IgD-negative memory B cell (primary cell): ENCODE measurements around the gene ANO7. TPM values are rescaled to one million over a fixed set of nuclear protein-coding genes. Genes with fewer than 3 reads are reported as not detected.
A peak's percentile ranks its signal among the peaks of the same experiment; 100 is the strongest.

Source experiments
- H3K27ac Mint-ChIP-seq, 3 donors: one replicate each; pipeline ENCODE4 v1.8.0; 2020 to 2022; ENCODE audit warnings: mild to moderate bottlenecking in 3 of 3, mixed read lengths in 3 of 3, moderate library complexity in 1 of 3
- H3K27me3 Mint-ChIP-seq: one replicate; pipeline ENCODE4 v1.8.0; 2021; ENCODE audit warnings: mixed read lengths
- H3K36me3 Mint-ChIP-seq: one replicate; pipeline ENCODE4 v1.8.0; 2020; ENCODE audit warnings: mild to moderate bottlenecking, mixed read lengths
- H3K4me1 Mint-ChIP-seq, 3 donors: one replicate each; pipeline ENCODE4 v1.8.0; 2020 to 2022; ENCODE audit warnings: mixed read lengths in 3 of 3, mild to moderate bottlenecking in 1 of 3
- H3K4me3 Mint-ChIP-seq, 4 donors: one replicate each; pipeline ENCODE4 v1.8.0; 2020 to 2022; ENCODE audit warnings: mild to moderate bottlenecking in 4 of 4, mixed read lengths in 4 of 4, moderate library complexity in 3 of 4
- H3K9me3 Mint-ChIP-seq, 3 donors: one replicate each; pipeline ENCODE4 v1.8.0; 2020 to 2021; ENCODE audit warnings: mixed read lengths in 3 of 3, mild to moderate bottlenecking in 1 of 3
- polyA plus RNA-seq: library from polyadenylated mRNA; unstranded; fragments of 300-500 nt; fragmentation: Illumina TruSeq; gene quantifications from one replicate; pipeline ENCODE4 v1.2.3, GENCODE V29; 2021

ANO7 gene
- polyA plus RNA-seq, 1 donor from 2014 or later, result not detected

DNA sequence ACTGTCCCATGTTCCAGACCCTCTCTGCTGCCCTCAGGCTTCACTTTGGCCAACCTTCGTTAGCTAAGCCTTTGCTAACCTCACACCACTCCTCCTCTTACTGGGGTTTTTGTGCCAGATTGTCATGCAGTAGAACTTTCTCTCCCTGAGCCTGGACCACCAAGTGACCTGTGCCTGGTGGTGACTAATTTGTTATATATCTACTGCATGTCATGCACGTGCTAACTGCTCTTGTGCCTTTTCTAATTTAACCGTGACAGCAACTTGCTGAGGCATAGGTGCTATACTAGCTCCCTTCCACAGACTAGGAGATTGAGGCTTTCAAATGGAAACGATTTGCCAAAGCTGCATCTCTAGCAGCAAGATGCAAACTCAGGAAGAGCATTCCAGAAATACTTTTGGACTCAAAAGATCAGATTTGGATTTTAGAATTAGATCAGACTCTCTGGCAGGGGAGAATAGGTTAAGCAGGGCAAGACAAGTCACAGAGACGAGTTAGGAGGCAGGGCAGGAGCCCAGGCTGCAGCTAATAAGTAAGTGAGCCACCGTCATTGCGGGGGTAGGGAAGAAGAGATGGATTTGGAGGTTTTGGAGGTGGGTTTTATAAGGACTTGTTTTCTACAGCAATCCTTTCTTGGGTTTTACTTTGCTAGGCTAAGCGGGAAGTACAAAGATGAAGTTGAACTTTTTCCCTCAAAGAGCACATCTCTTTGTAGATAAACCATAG lies 36.4 kb upstream of the ANO7 start:
- H3K4me1 Mint-ChIP-seq, result peaks cover 24 to 28% (median 28%) of the 10 kb centered on the region in 3 donors
- peaks cover 1% of the 10 kb centered on the region for H3K36me3 Mint-ChIP-seq
- H3K4me3 Mint-ChIP-seq, result peak overlapping the region; percentile 59 to 100 (median 100)
- H3K27me3 Mint-ChIP-seq, result no peaks in the 10 kb centered on the region
- H3K9me3 Mint-ChIP-seq, result no peaks in the 10 kb centered on the region
- H3K27ac Mint-ChIP-seq, result peak overlapping the region; percentile 37 to 67 (median 59)

DNA sequence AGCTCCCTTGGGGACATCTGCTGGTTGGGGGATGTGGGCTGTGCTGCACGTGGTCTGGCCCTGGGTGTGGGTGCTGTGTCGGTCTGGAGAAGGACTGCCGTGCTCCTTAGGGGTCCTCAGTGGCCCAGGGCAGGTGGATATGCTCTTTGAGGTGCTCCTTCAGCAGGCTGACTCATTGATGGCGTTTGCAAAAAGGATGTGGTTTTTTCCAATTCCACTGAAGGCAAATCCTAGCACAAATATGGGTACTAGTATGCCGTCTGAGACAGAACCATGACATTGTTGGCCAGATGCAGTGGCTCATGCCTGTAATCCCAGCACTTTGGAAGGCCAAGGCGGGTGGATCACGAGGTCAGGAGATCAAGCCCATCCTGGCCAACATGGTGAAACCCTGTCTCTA lies 34.9 kb upstream of the ANO7 start:
- Mint-ChIP-seq H3K9me3 (no peaks in the 10 kb centered on the region), H3K36me3 (peaks cover 5% of the 10 kb centered on the region), H3K27me3 (no peaks in the 10 kb centered on the region), H3K4me3 (no peak overlapping the region), H3K27ac (no peak overlapping the region), H3K4me1 (peaks cover 17 to 21% (median 20%) of the 10 kb centered on the region in 3 donors)

- peak overlapping the region in 1 of 4 donors; percentile 44 for H3K4me3 Mint-ChIP-seq
- H3K36me3 Mint-ChIP-seq, result peaks cover 9% of the 10 kb centered on the region
- H3K4me1 Mint-ChIP-seq, result peaks cover 13 to 20% (median 19%) of the 10 kb centered on the region in 3 donors
These were observed 33.6 kb upstream of the ANO7 start for GRCh38 chr2:241154915-241155314.

GRCh38 chr2:241155936-241156335 lies 32.5 kb upstream of the ANO7 start:
- Mint-ChIP-seq H3K27ac (no peak overlapping the region), H3K9me3 (no peaks in the 10 kb centered on the region), H3K4me1 (peaks cover 7 to 17% (median 13%) of the 10 kb centered on the region in 3 donors), H3K36me3 (peaks cover 9% of the 10 kb centered on the region), H3K4me3 (no peak overlapping the region), H3K27me3 (no peaks in the 10 kb centered on the region)

More at GRCh38 chr2:241154915-241155314, 33.6 kb upstream of the ANO7 start:
- no peaks in the 10 kb centered on the region for H3K9me3 Mint-ChIP-seq
- no peaks in the 10 kb centered on the region for H3K27me3 Mint-ChIP-seq
- no peak overlapping the region for H3K27ac Mint-ChIP-seq

GRCh38 chr2:241156971-241157441 lies 31.5 kb upstream of the ANO7 start:
- no peak overlapping the region for H3K27ac Mint-ChIP-seq
- peaks cover 8% of the 10 kb centered on the region for H3K36me3 Mint-ChIP-seq
- H3K4me1 Mint-ChIP-seq, result peaks cover 2 to 7% (median 3%) of the 10 kb centered on the region in 3 donors
- no peaks in the 10 kb centered on the region for H3K27me3 Mint-ChIP-seq
- no peak overlapping the region for H3K4me3 Mint-ChIP-seq
- H3K9me3 Mint-ChIP-seq, result no peaks in the 10 kb centered on the region

GRCh38 chr2:241157841-241158545 lies 30.5 kb upstream of the ANO7 start:
- Mint-ChIP-seq H3K9me3 (no peaks in the 10 kb centered on the region), H3K27me3 (no peaks in the 10 kb centered on the region), H3K4me1 (peaks cover 0 to 6% (median 0%) of the 10 kb centered on the region in 3 donors), H3K27ac (no peak overlapping the region), H3K36me3 (peaks cover 8% of the 10 kb centered on the region), H3K4me3 (no peak overlapping the region)

DNA sequence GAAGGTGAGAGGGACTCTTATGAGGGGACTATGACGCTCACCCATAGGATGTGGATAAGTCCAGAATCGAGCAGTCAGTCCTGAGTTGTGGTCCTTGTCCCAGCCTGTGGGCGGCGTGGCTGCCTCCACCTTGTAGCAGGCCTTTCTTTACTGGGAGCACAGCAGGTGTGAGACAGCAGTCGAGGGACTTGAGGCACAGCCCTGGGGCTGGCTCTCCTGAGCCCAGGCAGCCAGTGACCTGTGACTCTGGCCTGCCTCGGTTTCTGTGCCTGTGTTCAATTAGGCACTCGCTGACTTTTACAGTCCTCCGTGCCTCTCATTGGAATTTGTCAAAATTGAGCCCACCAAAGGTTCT lies 30.0 kb upstream of the ANO7 start:
- Mint-ChIP-seq H3K9me3 (no peaks in the 10 kb centered on the region), H3K4me1 (peaks cover 0 to 6% (median 0%) of the 10 kb centered on the region in 3 donors), H3K36me3 (peaks cover 11% of the 10 kb centered on the region), H3K27me3 (no peaks in the 10 kb centered on the region), H3K4me3 (no peak overlapping the region), H3K27ac (no peak overlapping the region)

GRCh38 chr2:241159116-241159515 lies 29.4 kb upstream of the ANO7 start:
- Mint-ChIP-seq H3K36me3 (peaks cover 11% of the 10 kb centered on the region), H3K27me3 (no peaks in the 10 kb centered on the region), H3K9me3 (no peaks in the 10 kb centered on the region), H3K27ac (no peak overlapping the region), H3K4me1 (peaks cover 0 to 6% (median 0%) of the 10 kb centered on the region in 3 donors), H3K4me3 (no peak overlapping the region)

DNA sequence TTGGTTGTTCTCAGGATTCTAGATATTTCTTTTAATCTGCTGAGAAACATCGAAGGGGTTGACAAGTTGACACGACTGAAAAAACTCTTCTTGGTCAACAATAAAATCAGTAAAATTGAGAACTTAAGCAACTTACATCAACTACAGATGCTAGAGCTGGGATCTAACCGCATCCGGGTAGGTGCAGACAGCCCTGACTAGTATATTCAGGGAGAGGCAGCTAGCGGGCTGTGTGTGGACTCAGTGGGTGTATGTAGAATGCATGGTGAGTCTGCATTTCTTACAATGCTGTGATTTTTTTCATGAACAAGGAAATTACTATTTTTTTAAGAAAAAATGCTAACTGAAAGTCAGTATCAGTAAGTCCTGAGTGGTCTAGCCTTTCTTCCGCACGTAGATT lies 28.2 kb upstream of the ANO7 start:
- Mint-ChIP-seq H3K27ac (no peak overlapping the region), H3K36me3 (peaks cover 11% of the 10 kb centered on the region), H3K9me3 (no peaks in the 10 kb centered on the region), H3K4me1 (peaks cover 0 to 6% (median 0%) of the 10 kb centered on the region in 3 donors), H3K27me3 (no peaks in the 10 kb centered on the region), H3K4me3 (no peak overlapping the region)

DNA sequence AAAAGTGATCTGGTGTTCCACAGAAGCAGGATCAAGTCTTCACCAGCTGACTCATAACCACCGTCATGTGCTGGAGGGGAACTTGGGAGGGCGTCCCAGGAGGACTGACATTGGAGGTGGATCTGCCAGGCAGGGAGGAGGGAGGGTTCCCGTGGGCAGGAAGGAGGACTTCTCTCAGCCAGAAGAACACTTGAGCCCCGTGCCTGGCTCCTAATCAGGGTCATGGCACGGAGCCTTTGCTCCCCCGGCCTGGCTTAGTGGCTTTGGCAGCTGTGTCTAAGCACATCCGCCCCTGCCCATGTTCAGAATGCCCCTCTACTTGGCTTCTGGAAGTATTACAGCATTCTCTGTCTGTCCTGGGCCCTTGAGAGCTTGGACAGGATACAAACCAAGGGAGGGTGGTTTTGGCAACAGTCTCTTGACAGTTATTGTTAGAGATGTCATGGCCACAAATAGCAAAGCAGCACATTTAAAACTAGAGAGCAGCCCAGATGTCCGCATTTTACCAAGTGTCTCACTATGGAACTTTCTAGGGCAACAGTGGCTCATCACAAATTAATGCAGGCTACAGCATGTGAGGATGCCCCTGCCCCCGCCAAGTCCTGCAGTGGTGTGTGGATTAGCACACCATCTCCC lies 26.7 kb upstream of the ANO7 start:
- Mint-ChIP-seq H3K4me1 (peaks cover 0 to 4% (median 0%) of the 10 kb centered on the region in 3 donors), H3K4me3 (no peak overlapping the region), H3K36me3 (peaks cover 11% of the 10 kb centered on the region), H3K27ac (peak overlapping the region in 1 of 3 donors; percentile 35), H3K9me3 (no peaks in the 10 kb centered on the region), H3K27me3 (no peaks in the 10 kb centered on the region)

DNA sequence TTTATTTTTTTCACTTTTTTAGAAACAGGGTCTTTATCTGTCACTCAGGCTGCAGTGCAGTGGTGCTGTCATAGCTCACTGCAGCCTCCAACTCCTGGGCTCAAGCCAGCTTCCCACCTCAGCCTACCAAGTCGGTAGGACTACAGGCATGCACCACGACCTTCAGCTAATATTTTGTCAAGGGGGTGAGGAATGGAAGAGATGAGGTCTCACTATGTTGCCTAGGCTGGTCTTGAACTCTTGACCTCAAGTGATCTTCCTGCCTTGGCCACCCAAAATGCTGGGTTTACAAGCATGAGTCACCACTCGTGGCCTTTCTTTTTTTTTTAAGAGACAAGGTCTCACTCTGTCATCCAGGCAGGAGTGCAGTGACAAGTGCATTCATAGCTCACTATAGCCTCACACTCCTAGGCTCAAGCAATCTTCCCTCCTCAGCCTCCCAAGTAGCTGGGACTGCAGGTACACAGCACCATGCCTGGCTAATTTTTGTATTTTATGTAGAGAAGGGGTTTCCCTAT lies 24.8 kb upstream of the ANO7 start:
- Mint-ChIP-seq H3K9me3 (no peaks in the 10 kb centered on the region), H3K27me3 (no peaks in the 10 kb centered on the region), H3K27ac (no peak overlapping the region), H3K4me3 (no peak overlapping the region), H3K4me1 (no peaks in the 10 kb centered on the region), H3K36me3 (peaks cover 9% of the 10 kb centered on the region)

- peaks cover 26% of the 10 kb centered on the region for H3K36me3 Mint-ChIP-seq
- H3K27me3 Mint-ChIP-seq, result no peaks in the 10 kb centered on the region
- no peak overlapping the region for H3K4me3 Mint-ChIP-seq
- no peaks in the 10 kb centered on the region for H3K4me1 Mint-ChIP-seq
- H3K27ac Mint-ChIP-seq, result no peak overlapping the region
- H3K9me3 Mint-ChIP-seq, result peaks cover 2 to 15% (median 7%) of the 10 kb centered on the region in 3 donors
These were observed 20.1 kb upstream of the ANO7 start for GRCh38 chr2:241168366-241168765.

DNA sequence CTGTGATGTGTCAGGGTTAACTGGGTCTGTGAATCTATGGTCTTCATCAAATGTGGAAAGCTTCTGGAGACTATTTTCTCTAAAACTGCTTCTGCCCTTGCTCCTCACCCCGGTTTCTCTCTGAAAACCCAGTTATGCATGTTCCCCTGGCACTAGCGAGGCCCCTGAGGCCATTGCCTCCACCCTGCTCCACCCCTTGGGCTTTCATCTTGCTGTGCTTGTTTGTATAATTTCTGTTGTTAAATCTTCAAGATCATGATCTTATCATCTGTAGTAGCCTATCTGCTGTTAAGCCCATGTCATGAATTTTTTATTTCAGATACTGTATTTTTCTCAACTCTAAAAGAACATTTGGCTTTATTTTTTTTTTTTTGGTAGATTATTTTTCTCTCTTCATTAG lies 14.9 kb upstream of the ANO7 start:
- peaks cover 6 to 15% (median 7%) of the 10 kb centered on the region in 3 donors for H3K9me3 Mint-ChIP-seq
- no peaks in the 10 kb centered on the region for H3K27me3 Mint-ChIP-seq
- no peak overlapping the region for H3K4me3 Mint-ChIP-seq
- H3K27ac Mint-ChIP-seq, result no peak overlapping the region
- peaks cover 34% of the 10 kb centered on the region for H3K36me3 Mint-ChIP-seq
- H3K4me1 Mint-ChIP-seq, result no peaks in the 10 kb centered on the region

- H3K27me3 Mint-ChIP-seq, result no peaks in the 10 kb centered on the region
- no peak overlapping the region for H3K27ac Mint-ChIP-seq
- H3K9me3 Mint-ChIP-seq, result peaks cover 0 to 4% (median 0%) of the 10 kb centered on the region in 3 donors
- no peak overlapping the region for H3K4me3 Mint-ChIP-seq
- H3K4me1 Mint-ChIP-seq, result no peaks in the 10 kb centered on the region
- peaks cover 17% of the 10 kb centered on the region for H3K36me3 Mint-ChIP-seq
These were observed 10.7 kb upstream of the ANO7 start for GRCh38 chr2:241177526-241178334.
